HG02642 (cell line): ENCODE data around the gene CTNNA2.

Experiments
- ATAC-seq: cut with Tn5 transposase; IDR thresholded peaks from one replicate; pipeline ENCODE4 v1.9.1; 2021; ENCODE audit warnings: mild to moderate bottlenecking; ENCODE audit not compliant: unreplicated experiment, poor library complexity

CTNNA2 gene

GRCh38 chr2:79780781-79781180, 267.9 kb downstream of the CTNNA2 start:
- ATAC-seq: no peak

GRCh38 chr2:79782576-79783452, 270.0 kb downstream of the CTNNA2 start:
- ATAC-seq: no peak

GRCh38 chr2:79788952-79789651, 276.3 kb downstream of the CTNNA2 start:
- ATAC-seq: no peak

- ATAC-seq: no peak
Observed at GRCh38 chr2:79789811-79790210, 277.0 kb downstream of the CTNNA2 start.

- ATAC-seq: no peak
Observed at GRCh38 chr2:79792090-79792489, 279.2 kb downstream of the CTNNA2 start.

- no peak for ATAC-seq
Observed at GRCh38 chr2:79793006-79793405, 280.2 kb downstream of the CTNNA2 start.

- ATAC-seq: no peak
Observed at GRCh38 chr2:79796641-79797040, 283.8 kb downstream of the CTNNA2 start.

GRCh38 chr2:79798776-79799175, 285.9 kb downstream of the CTNNA2 start:
- ATAC-seq: no peak

- no peak for ATAC-seq
Observed at GRCh38 chr2:79799729-79800128, 286.9 kb downstream of the CTNNA2 start.

- no peak for ATAC-seq
Observed at GRCh38 chr2:79801082-79801481, 288.2 kb downstream of the CTNNA2 start.

- ATAC-seq: no peak
Observed at GRCh38 chr2:79817288-79817687, 304.4 kb downstream of the CTNNA2 start.

GRCh38 chr2:79820281-79820680, 307.4 kb downstream of the CTNNA2 start:
- no peak for ATAC-seq

- no peak for ATAC-seq
Observed at GRCh38 chr2:79822136-79822535, 309.3 kb downstream of the CTNNA2 start.

GRCh38 chr2:79824086-79824786, 311.4 kb downstream of the CTNNA2 start:
- ATAC-seq: no peak

GRCh38 chr2:79827881-79828280, 315.0 kb downstream of the CTNNA2 start:
- no peak for ATAC-seq

- ATAC-seq: no peak
Observed at GRCh38 chr2:79830501-79830900, 317.6 kb downstream of the CTNNA2 start.

- no peak for ATAC-seq
Observed at GRCh38 chr2:79831961-79832360, 319.1 kb downstream of the CTNNA2 start.

GRCh38 chr2:79832511-79833234, 319.8 kb downstream of the CTNNA2 start:
- ATAC-seq: no peak

- ATAC-seq: no peak
Observed at GRCh38 chr2:79833235-79833878, 320.5 kb downstream of the CTNNA2 start.

- ATAC-seq: no peak
Observed at GRCh38 chr2:79835911-79836310, 323.1 kb downstream of the CTNNA2 start.
